ENCODE data around the gene AK3.

Gene AK3

DNA sequence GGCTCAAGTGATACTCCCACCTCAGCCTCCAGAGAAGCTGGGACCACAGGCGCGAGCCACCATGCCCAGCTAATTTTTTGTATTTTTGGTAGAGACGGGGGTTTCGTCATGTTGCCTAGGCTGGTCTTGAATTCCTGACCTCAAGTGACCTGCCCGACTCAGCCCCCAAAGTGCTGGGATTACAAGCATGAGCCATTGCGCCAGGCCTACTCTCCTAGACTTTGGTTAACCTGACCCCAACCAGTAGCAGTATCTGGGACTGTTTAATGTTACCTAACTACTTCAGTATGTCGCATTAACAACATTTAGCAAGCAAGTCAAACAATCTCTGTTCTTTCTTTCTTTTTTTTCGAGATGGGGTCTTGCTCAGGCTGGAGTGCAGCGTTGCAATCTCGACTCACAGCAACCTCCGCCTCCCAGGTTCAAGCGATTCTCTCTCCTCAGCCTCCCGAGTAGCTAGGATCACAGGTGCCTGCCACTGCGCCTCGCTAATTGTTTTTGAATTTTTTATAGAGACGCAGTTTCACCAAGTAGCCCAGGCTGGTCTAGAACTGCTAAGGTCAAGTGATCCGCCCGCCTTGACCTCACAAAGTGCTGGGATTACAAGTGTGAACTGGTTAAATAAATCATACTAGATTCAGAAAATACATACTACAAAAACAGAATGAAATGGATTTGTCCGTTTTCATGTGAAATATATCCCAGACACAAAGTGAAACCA lies 2.0 kb downstream of the AK3 start:
- H3K4me1 Mint-ChIP-seq: peaks cover 32% of the 10 kb centered on the region
- DNase-seq (ENCODE audit: low spot score in 2 of 2): no peak
- peak overlapping the region; percentile 87 for H3K4me3 Mint-ChIP-seq
- ATAC-seq: no peak
- H3K9me3 Mint-ChIP-seq: no peaks in the 10 kb centered on the region
- H3K36me3 Mint-ChIP-seq: peaks cover 23% of the 10 kb centered on the region
- peak overlapping the region; percentile 90 for H3K27ac Mint-ChIP-seq

- Mint-ChIP-seq H3K36me3 (peaks cover 16% of the 10 kb centered on the region), H3K4me3 (no peak overlapping the region), H3K9me3 (no peaks in the 10 kb centered on the region), H3K4me1 (peaks cover 34% of the 10 kb centered on the region), H3K27ac (no peak overlapping the region)
- no peak for DNase-seq (ENCODE audit: low spot score in 2 of 2)
- no peak for ATAC-seq
Measured at GRCh38 chr9:4734150-4734549, 6.9 kb downstream of the AK3 start.

DNA sequence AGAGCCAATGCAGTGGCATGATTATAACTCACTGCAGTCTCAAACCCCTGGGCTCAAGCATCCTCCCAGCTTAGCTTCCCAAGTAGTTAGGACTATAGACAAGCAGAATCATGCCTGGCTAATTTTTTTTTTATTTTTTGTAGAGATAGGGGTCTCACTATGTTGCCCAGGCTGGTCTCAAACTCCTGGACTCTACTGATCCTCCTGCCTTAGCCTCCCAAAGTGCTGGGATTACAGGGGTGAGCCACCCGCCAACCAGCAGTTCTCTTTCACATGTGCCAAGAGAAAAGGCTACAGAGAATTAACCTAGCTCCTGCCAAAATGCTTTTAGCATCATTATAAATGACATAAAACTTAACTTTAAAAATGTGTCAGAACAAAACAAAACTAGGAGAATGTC lies 8.1 kb downstream of the AK3 start:
- DNase-seq (ENCODE audit: low spot score in 2 of 2) (no peak), ATAC-seq (no peak)
- H3K4me1 Mint-ChIP-seq: peaks cover 35% of the 10 kb centered on the region
- no peaks in the 10 kb centered on the region for H3K9me3 Mint-ChIP-seq
- no peak overlapping the region for H3K4me3 Mint-ChIP-seq
- no peak overlapping the region for H3K27ac Mint-ChIP-seq
- H3K36me3 Mint-ChIP-seq: peaks cover 13% of the 10 kb centered on the region

DNA sequence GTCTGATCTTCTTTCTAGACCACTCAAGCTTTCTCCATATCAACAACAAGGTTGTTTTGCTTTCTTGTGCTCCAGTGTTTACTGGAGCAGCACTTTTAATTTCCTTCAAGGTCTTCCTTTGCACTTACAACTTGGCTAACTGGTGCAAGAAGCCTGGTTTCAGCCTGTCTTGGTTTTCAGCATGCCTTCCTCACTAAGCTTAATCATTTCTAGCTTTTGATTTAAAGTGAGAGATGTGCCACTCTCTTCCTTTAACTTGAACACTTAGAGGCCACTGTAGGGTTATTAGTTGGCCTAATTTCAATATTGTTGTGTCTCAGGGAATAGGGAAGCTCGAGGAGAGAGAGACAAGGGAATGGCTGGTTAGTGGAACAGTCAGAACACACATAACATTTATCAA lies 13.4 kb downstream of the AK3 start:
- Mint-ChIP-seq H3K4me1 (peaks cover 32% of the 10 kb centered on the region), H3K27ac (no peak overlapping the region), H3K4me3 (no peak overlapping the region), H3K9me3 (no peaks in the 10 kb centered on the region), H3K36me3 (peaks cover 13% of the 10 kb centered on the region)
- ATAC-seq (peak; percentile 53), DNase-seq (ENCODE audit: low spot score in 2 of 2) (no peak)

DNA sequence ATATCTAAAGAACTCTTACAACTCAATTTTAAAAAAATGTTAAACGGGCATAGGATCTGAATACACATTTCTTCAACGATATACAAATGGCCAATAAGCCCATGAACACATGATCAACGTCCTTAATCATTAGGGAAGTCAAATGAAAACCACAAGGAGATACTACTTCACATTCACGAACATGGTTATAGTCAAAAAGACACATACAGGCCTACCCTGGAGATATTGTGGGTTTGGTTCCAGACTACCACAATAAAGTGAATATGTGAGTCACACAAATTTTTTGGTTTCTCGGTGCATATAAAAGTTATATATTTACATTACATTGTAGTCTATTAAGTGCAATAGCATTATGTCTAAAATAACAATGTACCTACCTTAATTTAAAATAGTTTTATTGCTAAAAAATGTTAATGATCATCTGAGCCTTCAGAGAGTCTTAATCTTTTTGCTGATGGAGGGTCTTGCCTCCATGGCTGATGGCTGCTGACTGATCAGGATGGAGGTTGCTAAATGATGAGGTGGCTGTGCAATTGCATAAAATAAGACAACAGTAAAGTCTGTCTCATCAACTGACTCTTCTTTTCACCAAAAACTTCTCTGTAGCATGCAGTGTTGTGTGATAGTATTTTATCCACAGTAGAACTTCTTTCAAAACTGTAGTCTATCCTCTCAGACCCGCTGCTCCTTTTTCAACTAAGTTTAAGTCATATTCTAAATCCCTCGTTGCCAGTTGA lies 15.1 kb downstream of the AK3 start:
- Mint-ChIP-seq H3K27ac (peak overlapping the region; percentile 15), H3K9me3 (no peaks in the 10 kb centered on the region), H3K36me3 (peaks cover 30% of the 10 kb centered on the region), H3K4me1 (peaks cover 28% of the 10 kb centered on the region), H3K4me3 (no peak overlapping the region)
- DNase-seq (ENCODE audit: low spot score in 2 of 2) (no peak), ATAC-seq (peak; percentile 97)

DNA sequence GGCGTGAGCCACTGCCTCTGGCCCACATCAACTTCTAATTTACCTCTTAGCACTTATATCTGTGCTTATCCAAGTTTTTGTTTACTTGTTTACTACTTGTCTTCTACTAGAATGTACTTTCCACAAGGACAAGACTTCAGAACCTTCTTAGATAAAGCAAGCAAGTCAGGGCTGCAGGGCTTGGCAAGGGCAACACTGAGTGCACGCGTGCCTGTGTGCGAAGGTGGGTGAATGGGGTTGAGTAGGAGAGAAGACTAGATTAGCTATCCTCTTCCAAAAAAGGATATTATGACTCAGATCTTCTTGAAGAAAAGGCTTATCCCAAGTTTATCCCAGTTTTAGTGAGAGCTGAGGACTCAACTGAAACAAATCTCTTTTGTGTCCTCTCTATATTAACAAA lies 19.3 kb downstream of the AK3 start:
- Mint-ChIP-seq H3K4me1 (peaks cover 15% of the 10 kb centered on the region), H3K27ac (no peak overlapping the region), H3K36me3 (peaks cover 71% of the 10 kb centered on the region), H3K4me3 (no peak overlapping the region), H3K9me3 (no peaks in the 10 kb centered on the region)
- no peak for ATAC-seq
- DNase-seq (ENCODE audit: low spot score in 2 of 2): no peak

GRCh38 chr9:4718911-4719310 lies 22.1 kb downstream of the AK3 start:
- H3K4me1 Mint-ChIP-seq: peaks cover 3% of the 10 kb centered on the region
- no peak overlapping the region for H3K4me3 Mint-ChIP-seq
- peaks cover 87% of the 10 kb centered on the region for H3K36me3 Mint-ChIP-seq
- DNase-seq (ENCODE audit: low spot score in 2 of 2) (no peak), ATAC-seq (no peak)
- H3K27ac Mint-ChIP-seq: peak overlapping the region; percentile 57
- no peaks in the 10 kb centered on the region for H3K9me3 Mint-ChIP-seq

DNA sequence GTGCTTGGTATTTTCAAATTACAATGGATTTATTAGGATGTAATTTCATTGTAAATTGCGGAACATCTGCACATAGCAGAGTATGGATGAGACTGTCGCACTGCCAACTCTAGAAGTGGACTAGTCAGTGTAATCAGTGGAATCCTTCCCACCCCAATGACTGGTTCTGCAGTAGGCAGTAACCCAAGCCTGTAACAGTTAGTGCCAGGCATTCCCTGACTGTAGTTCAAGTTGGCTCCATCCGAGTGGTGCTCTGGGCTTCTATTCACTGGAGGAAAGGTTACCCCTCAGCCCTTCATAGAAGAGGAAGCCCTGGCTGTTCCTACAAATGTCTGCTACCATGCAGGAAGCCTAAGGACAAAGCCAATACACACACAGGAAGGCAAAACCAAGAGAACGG lies 23.2 kb downstream of the AK3 start:
- H3K36me3 Mint-ChIP-seq: peaks cover 97% of the 10 kb centered on the region
- no peak for DNase-seq (ENCODE audit: low spot score in 2 of 2)
- no peak for ATAC-seq
- H3K9me3 Mint-ChIP-seq: no peaks in the 10 kb centered on the region
- peaks cover 7% of the 10 kb centered on the region for H3K4me1 Mint-ChIP-seq
- no peak overlapping the region for H3K4me3 Mint-ChIP-seq
- no peak overlapping the region for H3K27ac Mint-ChIP-seq

GRCh38 chr9:4716163-4716562 lies 24.8 kb downstream of the AK3 start:
- H3K4me3 Mint-ChIP-seq: no peak overlapping the region
- H3K36me3 Mint-ChIP-seq: peaks cover 98% of the 10 kb centered on the region
- H3K4me1 Mint-ChIP-seq: peaks cover 7% of the 10 kb centered on the region
- DNase-seq (ENCODE audit: low spot score in 2 of 2): no peak
- no peak overlapping the region for H3K27ac Mint-ChIP-seq
- no peak for ATAC-seq
- no peaks in the 10 kb centered on the region for H3K9me3 Mint-ChIP-seq

GRCh38 chr9:4714266-4715016 lies 26.6 kb downstream of the AK3 start:
- H3K4me1 Mint-ChIP-seq: peaks cover 7% of the 10 kb centered on the region
- H3K27ac Mint-ChIP-seq: peak overlapping the region; percentile 41
- no peaks in the 10 kb centered on the region for H3K9me3 Mint-ChIP-seq
- peaks cover 98% of the 10 kb centered on the region for H3K36me3 Mint-ChIP-seq
- ATAC-seq (peak; percentile 57), DNase-seq (ENCODE audit: low spot score in 2 of 2) (no peak)
- H3K4me3 Mint-ChIP-seq: no peak overlapping the region

DNA sequence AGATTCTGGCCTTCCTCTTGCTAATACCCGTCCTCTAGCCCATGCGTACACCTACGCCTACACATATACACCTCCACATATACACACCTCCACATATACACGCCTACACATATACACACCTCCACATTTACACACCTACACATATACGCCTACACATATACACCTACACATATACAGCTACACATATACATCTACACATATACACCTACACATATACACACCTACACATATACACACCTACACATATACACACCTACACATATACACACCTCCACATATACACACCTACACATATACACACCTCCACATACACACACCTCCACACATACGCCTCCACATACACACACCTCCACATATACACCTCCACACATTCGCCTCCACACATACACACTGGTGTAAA lies 27.2 kb downstream of the AK3 start:
- Mint-ChIP-seq H3K4me1 (peaks cover 7% of the 10 kb centered on the region), H3K27ac (peak overlapping the region; percentile 41), H3K36me3 (peaks cover 98% of the 10 kb centered on the region), H3K4me3 (no peak overlapping the region), H3K9me3 (no peaks in the 10 kb centered on the region)
- ATAC-seq (peak; percentile 40), DNase-seq (ENCODE audit: low spot score in 2 of 2) (no peak)

DNA sequence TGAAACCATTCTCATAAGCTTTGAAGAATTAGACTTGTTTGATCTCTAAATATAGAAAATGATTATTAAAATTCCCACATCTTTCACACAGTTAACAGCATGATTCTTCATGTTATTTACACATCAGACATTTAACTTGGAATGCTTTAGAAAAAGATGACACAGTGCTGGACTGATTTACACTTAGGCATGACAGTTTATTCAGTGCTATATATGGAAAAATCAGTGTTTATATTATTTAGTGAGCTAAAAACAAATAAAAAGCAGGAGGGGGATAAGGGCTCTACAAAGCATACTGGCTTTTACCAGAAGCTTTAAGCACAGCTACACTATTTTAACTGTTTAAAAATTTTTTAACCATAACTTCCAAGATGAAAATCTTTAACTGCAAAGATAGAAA lies 31.6 kb downstream of the AK3 start:
- H3K4me1 Mint-ChIP-seq: peaks cover 9% of the 10 kb centered on the region
- no peak for ATAC-seq
- no peak overlapping the region for H3K4me3 Mint-ChIP-seq
- DNase-seq (ENCODE audit: low spot score in 2 of 2): no peak
- H3K27ac Mint-ChIP-seq: no peak overlapping the region
- no peaks in the 10 kb centered on the region for H3K9me3 Mint-ChIP-seq
- peaks cover 81% of the 10 kb centered on the region for H3K36me3 Mint-ChIP-seq

- H3K4me3 Mint-ChIP-seq: no peak overlapping the region
- DNase-seq (ENCODE audit: low spot score in 2 of 2): no peak
- peaks cover 10% of the 10 kb centered on the region for H3K4me1 Mint-ChIP-seq
- H3K27ac Mint-ChIP-seq: peak overlapping the region; percentile 69
- no peaks in the 10 kb centered on the region for H3K9me3 Mint-ChIP-seq
- H3K36me3 Mint-ChIP-seq: peaks cover 82% of the 10 kb centered on the region
- ATAC-seq: no peak
Measured at GRCh38 chr9:4706971-4707622, 33.9 kb downstream of the AK3 start.

DNA sequence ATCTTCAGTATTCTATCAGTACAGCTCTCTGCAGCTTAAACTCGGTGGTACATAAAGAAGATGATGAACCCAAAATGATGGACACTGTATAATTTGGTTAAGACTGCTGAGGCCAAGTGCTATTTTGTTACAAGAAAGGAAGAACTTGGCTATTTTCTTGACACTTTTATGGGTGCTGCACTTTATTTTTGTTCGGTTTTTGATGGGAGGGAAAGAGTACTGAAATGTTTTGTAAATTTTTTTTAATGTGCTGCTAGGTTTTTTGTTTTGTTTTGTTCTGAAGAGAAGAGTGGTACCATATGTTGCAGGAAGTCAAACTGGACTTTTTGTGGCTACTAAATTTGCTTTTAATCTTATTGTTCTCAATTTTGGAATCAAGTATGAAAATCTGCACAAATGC lies 35.0 kb downstream of the AK3 start:
- ATAC-seq (no peak), DNase-seq (ENCODE audit: low spot score in 2 of 2) (no peak)
- H3K4me1 Mint-ChIP-seq: peaks cover 10% of the 10 kb centered on the region
- peaks cover 82% of the 10 kb centered on the region for H3K36me3 Mint-ChIP-seq
- H3K9me3 Mint-ChIP-seq: no peaks in the 10 kb centered on the region
- no peak overlapping the region for H3K4me3 Mint-ChIP-seq
- peak overlapping the region; percentile 24 for H3K27ac Mint-ChIP-seq

DNA sequence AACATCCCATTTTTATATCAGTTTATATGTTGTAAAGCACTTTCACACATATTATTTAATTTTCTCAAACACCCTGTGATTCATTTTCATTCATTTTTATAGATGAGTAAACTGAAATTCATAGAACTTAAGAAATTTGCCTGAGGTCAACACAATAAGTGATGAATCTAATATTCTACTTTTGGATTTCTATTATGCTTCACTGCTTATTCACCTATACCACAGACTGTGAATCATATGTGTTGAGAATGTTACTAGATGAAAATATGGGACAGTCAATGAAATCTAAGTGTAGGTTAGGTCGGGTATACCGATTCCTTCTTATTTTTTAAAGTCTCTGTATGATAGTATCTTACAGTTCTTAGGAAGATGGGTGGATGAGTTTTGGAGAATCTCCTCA lies 36.9 kb downstream of the AK3 start:
- no peak overlapping the region for H3K27ac Mint-ChIP-seq

More for the DNA sequence above, 36.9 kb downstream of the AK3 start:
- ATAC-seq (peak; percentile 96), DNase-seq (ENCODE audit: low spot score in 2 of 2) (no peak)
- no peaks in the 10 kb centered on the region for H3K9me3 Mint-ChIP-seq
- no peak overlapping the region for H3K4me3 Mint-ChIP-seq
- H3K36me3 Mint-ChIP-seq: peaks cover 81% of the 10 kb centered on the region
- peaks cover 10% of the 10 kb centered on the region for H3K4me1 Mint-ChIP-seq
